GM12873 (cell line): ENCODE data around the gene CATSPER3.

Experiments used
- CTCF ChIP-seq: IDR thresholded peaks from 2 replicates; pipeline ENCODE4 v1.5.1; 2012; ENCODE audit warnings: low read depth, mild to moderate bottlenecking, moderate library complexity, low read length, control low read depth; ENCODE audit not compliant: insufficient read depth; ENCODE audit errors: missing control alignments

CATSPER3 gene

GRCh38 chr5:134967607-134968006, at the start of gene CATSPER3:
TSS of gene CATSPER3 (plus strand) at chr5:134967907. CDS start at chr5:134967992, 85 bp downstream.
- no peak for TF ChIP-seq CTCF

GRCh38 chr5:134918861-134919260, 48.8 kb upstream of the CATSPER3 start:
- no peak for TF ChIP-seq CTCF

DNA sequence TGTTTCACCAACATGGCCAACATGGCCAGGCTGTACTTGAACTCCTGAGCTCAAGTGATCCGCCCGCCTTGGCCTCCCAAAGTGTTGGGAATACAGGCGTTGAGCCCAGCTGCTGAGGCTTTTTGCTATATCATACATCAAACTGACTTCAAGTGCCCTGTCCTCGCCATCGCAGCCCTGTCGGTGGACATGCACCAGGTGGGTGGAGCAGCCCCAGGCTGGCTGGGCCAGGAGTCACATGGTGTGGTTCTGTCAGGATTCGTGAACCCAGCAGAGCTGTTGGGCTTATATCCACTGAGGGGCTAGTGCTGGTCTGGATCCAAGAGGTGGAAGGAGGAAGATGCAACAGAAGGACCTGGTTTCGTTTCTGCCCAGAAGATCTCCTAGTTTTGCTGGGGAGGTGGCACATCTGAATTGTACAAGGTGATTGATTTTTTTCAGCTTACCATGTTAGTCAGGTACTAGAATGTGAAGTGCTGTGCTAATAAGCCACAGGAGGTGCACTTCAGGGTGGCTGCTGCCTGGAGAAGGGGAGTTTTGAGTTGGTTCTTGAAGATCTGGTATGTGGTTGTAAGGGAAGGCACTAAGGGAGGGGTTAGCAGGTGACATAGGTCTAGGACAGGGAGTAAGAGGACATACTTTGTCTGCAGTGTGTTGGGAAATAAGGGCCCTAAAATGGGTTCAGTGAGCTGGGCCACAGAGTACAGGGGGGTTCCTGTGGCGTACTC, 46.7 kb upstream of the CATSPER3 start:
- TF ChIP-seq CTCF: no peak

DNA sequence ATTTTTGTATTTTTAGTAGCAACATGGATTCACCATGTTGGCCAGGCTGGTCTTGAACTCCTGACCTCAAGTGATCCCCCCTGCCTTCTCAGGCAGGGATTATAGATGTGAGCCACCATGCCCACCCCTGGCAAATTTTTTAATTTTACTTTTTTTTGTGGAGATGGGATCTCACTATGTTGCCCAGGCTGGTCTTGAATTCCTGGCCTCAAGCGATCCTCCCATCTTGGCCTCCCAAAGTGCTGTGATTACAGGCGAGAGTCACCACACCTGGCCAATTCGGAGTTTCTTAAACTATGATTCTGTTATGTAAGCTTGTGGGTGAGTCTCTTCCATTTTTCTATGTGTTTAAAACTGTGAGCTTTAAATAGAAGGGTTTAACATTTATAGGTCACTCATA, 35.2 kb upstream of the CATSPER3 start:
- no peak for TF ChIP-seq CTCF

DNA sequence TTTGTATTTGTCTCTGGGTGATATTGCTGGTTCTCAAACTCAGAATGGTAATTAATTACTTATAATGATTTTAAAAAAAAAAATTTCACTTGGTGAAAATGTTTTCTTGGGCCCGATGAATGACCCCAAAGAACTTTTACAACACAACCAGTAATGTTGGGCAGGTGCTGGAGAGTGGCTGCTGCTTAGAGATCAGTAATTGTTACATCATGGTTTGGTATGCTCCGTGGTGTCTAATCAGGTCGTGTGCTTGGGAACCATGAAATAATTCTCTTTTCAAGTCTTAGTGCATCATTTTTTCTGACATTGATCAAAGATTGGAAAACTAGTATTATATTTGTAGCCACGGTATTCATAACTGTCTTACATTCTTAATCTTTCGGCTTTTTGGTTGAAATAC, 33.5 kb upstream of the CATSPER3 start:
- no peak for TF ChIP-seq CTCF

GRCh38 chr5:134935711-134936602, 31.8 kb upstream of the CATSPER3 start:
- no peak for TF ChIP-seq CTCF

DNA sequence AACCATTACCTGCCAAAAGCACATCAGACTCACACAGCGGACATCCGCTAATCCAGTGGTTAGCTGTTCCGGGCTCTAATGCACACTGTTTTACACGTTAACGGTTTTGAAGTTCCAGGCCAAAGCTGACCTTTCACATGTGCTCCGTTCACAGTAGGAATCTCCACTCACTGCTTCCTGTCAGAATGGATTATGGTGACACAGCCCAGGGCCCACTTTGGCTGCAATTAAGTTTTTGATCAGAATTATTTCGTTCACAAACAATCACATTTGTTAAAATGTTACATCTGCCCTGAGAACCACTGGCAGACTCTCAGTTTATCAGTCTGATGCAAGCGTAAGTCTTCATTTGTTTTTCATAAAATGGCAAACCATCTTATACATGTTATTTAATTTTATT, 30.2 kb upstream of the CATSPER3 start:
- no peak for TF ChIP-seq CTCF
